Activated gamma-delta T cell (primary cell): ENCODE results near the gene ATP1A1.

Experiments used
- DNase-seq: peaks from one replicate; lab custom pipeline; 2025; lab: John Stamatoyannopoulos, UW

Gene ATP1A1

GRCh38 chr1:116372191-116372590, 853 bp upstream of the ATP1A1 start:
- no peak for DNase-seq

GRCh38 chr1:116373431-116374352, 648 bp downstream of the ATP1A1 start:
- DNase-seq = peak; percentile 54

GRCh38 chr1:116374353-116375147, 1.5 kb downstream of the ATP1A1 start:
- no peak for DNase-seq

GRCh38 chr1:116375148-116375886, 2.3 kb downstream of the ATP1A1 start:
- no peak for DNase-seq

- DNase-seq = no peak
Measured at GRCh38 chr1:116375887-116376728, 3.1 kb downstream of the ATP1A1 start.

- no peak for DNase-seq
Measured at GRCh38 chr1:116376729-116377086, 3.7 kb downstream of the ATP1A1 start.

- DNase-seq = no peak
Measured at GRCh38 chr1:116377541-116378529, 4.8 kb downstream of the ATP1A1 start.

- no peak for DNase-seq
Measured at GRCh38 chr1:116379057-116379630, 6.1 kb downstream of the ATP1A1 start.

- no peak for DNase-seq
Measured at GRCh38 chr1:116379674-116380498, 6.8 kb downstream of the ATP1A1 start.

- DNase-seq = no peak
Measured at GRCh38 chr1:116380499-116381242, 7.6 kb downstream of the ATP1A1 start.

GRCh38 chr1:116382321-116382720, 9.3 kb downstream of the ATP1A1 start:
- no peak for DNase-seq

GRCh38 chr1:116382857-116383483, 9.9 kb downstream of the ATP1A1 start:
- no peak for DNase-seq

GRCh38 chr1:116386042-116386441, 13.0 kb downstream of the ATP1A1 start:
- DNase-seq = no peak

- DNase-seq = no peak
Measured at GRCh38 chr1:116387551-116387950, 14.5 kb downstream of the ATP1A1 start.

- no peak for DNase-seq
Measured at GRCh38 chr1:116388122-116388521, 15.1 kb downstream of the ATP1A1 start.

GRCh38 chr1:116389013-116389412, 16.0 kb downstream of the ATP1A1 start:
- DNase-seq = no peak

GRCh38 chr1:116389686-116390085, 16.6 kb downstream of the ATP1A1 start:
- no peak for DNase-seq

- no peak for DNase-seq
Measured at GRCh38 chr1:116390195-116390594, 17.2 kb downstream of the ATP1A1 start.
